GM19193 (cell line): ENCODE measurements around the gene ADAMTS6.

Experiments used
- POLR2A ChIP-seq: IDR thresholded peaks from 4 replicates; pipeline ENCODE4 v1.6.1; 2011; ENCODE audit not compliant: insufficient read depth, insufficient read length; ENCODE audit errors: extremely low read depth

Gene ADAMTS6

GRCh38 chr5:65173130-65173525, 308.6 kb downstream of the ADAMTS6 start:
- no peak for TF ChIP-seq POLR2A

GRCh38 chr5:65172486-65173129, 309.1 kb downstream of the ADAMTS6 start:
- no peak for TF ChIP-seq POLR2A

GRCh38 chr5:65171645-65172044, 310.1 kb downstream of the ADAMTS6 start:
- TF ChIP-seq POLR2A: no peak

GRCh38 chr5:65163698-65164097, 318.0 kb downstream of the ADAMTS6 start:
- TF ChIP-seq POLR2A: no peak

- no peak for TF ChIP-seq POLR2A
Observed at GRCh38 chr5:65161655-65162054, 320.1 kb downstream of the ADAMTS6 start.

- no peak for TF ChIP-seq POLR2A
Observed at GRCh38 chr5:65157906-65158603, 323.7 kb downstream of the ADAMTS6 start.

- no peak for TF ChIP-seq POLR2A
Observed at GRCh38 chr5:65156933-65157332, 324.8 kb downstream of the ADAMTS6 start.

- TF ChIP-seq POLR2A: no peak
Observed at GRCh38 chr5:65152131-65152530, 329.6 kb downstream of the ADAMTS6 start.

- no peak for TF ChIP-seq POLR2A
Observed at GRCh38 chr5:65151614-65152013, 330.1 kb downstream of the ADAMTS6 start.

- TF ChIP-seq POLR2A: no peak
Observed at GRCh38 chr5:65150599-65151304, 331.0 kb downstream of the ADAMTS6 start.

- no peak for TF ChIP-seq POLR2A
Observed at GRCh38 chr5:65149827-65150226, 331.9 kb downstream of the ADAMTS6 start.

GRCh38 chr5:65144136-65144871, 337.4 kb downstream of the ADAMTS6 start:
- no peak for TF ChIP-seq POLR2A

- TF ChIP-seq POLR2A: no peak
Observed at GRCh38 chr5:65142511-65143011, 339.2 kb downstream of the ADAMTS6 start.

GRCh38 chr5:65142016-65142415, 339.7 kb downstream of the ADAMTS6 start:
- TF ChIP-seq POLR2A: no peak

- no peak for TF ChIP-seq POLR2A
Observed at GRCh38 chr5:65141493-65141892, 340.2 kb downstream of the ADAMTS6 start.
